Keratinocyte (primary cell): ENCODE results near the gene PEPD. TPM values are rescaled to one million over a fixed set of nuclear protein-coding genes. Genes with fewer than 3 reads are reported as not detected.

Experiments used
- DNase-seq: peaks from one replicate; pipeline ENCODE4 v3.0.0-alpha.2; 2011; ENCODE audit warnings: low read depth, missing footprints, low spot score
- FAIRE-seq: peaks from 2 replicates; lab custom pipeline; 2011; peaks lifted over from hg19 to GRCh38; lab: Jason Lieb, UNC
- H2AFZ ChIP-seq: 2 replicates; pipeline ENCODE4 v1.6.0; 2012; ENCODE audit warnings: low read length, control low read depth, inconsistent platforms; ENCODE audit not compliant: control insufficient read depth
- H3K27ac ChIP-seq: 2 replicates; pipeline ENCODE4 v1.5.1; 2011; ENCODE audit warnings: low read length; ENCODE audit not compliant: control insufficient read depth, insufficient read depth
- H3K27me3 ChIP-seq: 3 replicates; pipeline ENCODE4 v1.6.0; 2011; ENCODE audit warnings: low read length; ENCODE audit not compliant: control insufficient read depth, insufficient read depth; ENCODE audit errors: extremely low read depth
- H3K36me3 ChIP-seq, 2 experiments: 2 replicates in 1 of 2; 3 replicates in 1 of 2; pipeline ENCODE4 v1.5.1; 2011; ENCODE audit warnings: low read length in 2 of 2, mild to moderate bottlenecking in 1 of 2; ENCODE audit not compliant: control insufficient read depth in 2 of 2, insufficient read depth in 2 of 2; ENCODE audit errors: extremely low read depth in 1 of 2
- H3K4me1 ChIP-seq: 3 replicates; pipeline ENCODE4 v1.5.1; 2011; ENCODE audit warnings: low read length; ENCODE audit not compliant: control insufficient read depth, insufficient read depth; ENCODE audit errors: extremely low read depth
- H3K4me2 ChIP-seq: 3 replicates; pipeline ENCODE4 v1.6.0; 2011; ENCODE audit warnings: low read depth, low read length; ENCODE audit not compliant: control insufficient read depth, insufficient read depth; ENCODE audit errors: extremely low read depth
- H3K4me3 ChIP-seq, 3 experiments: fragments of 200-600 bp in 1 of 3; sonication (generic) in 1 of 3; 2 replicates in 2 of 3; 3 replicates in 1 of 3; pipeline ENCODE4 v1.5.1; 2011 to 2016; ENCODE audit warnings: low read length in 3 of 3, mild to moderate bottlenecking in 3 of 3, control low read depth in 2 of 3, inconsistent platforms in 1 of 3, low read depth in 1 of 3, mixed read lengths in 1 of 3, mixed run types in 1 of 3, moderate library complexity in 1 of 3; ENCODE audit not compliant: control insufficient read depth in 2 of 3, insufficient read depth in 2 of 3; ENCODE audit errors: extremely low read depth in 1 of 3
- H3K79me2 ChIP-seq: 2 replicates; pipeline ENCODE4 v1.6.0; 2012; ENCODE audit warnings: low read length; ENCODE audit not compliant: control insufficient read depth, insufficient read depth
- H3K9ac ChIP-seq: 3 replicates; pipeline ENCODE4 v1.6.0; 2011; ENCODE audit warnings: low read length; ENCODE audit not compliant: control insufficient read depth, insufficient read depth; ENCODE audit errors: extremely low read depth
- H3K9me1 ChIP-seq: 3 replicates; pipeline ENCODE4 v1.6.0; 2011; ENCODE audit warnings: low read length; ENCODE audit not compliant: control insufficient read depth, insufficient read depth; ENCODE audit errors: extremely low read depth
- H3K9me3 ChIP-seq: 2 replicates; pipeline ENCODE4 v1.5.1; 2012; ENCODE audit warnings: low read depth, low read length; ENCODE audit not compliant: control insufficient read depth
- H4K20me1 ChIP-seq: 3 replicates; pipeline ENCODE4 v1.6.0; 2011; ENCODE audit warnings: low read length; ENCODE audit not compliant: control insufficient read depth, insufficient read depth; ENCODE audit errors: extremely low read depth
- CTCF ChIP-seq, 3 experiments: IDR thresholded peaks in 1 of 3; conservative IDR thresholded peaks in 1 of 3; optimal IDR thresholded peaks in 1 of 3; 2 replicates in 2 of 3; 3 replicates in 1 of 3; pipeline versions ENCODE3 to v1.5.1; 2011; ENCODE audit warnings: low read length in 3 of 3, mild to moderate bottlenecking in 3 of 3, moderate library complexity in 2 of 3, control low read depth in 1 of 3, inconsistent platforms in 1 of 3; ENCODE audit not compliant: insufficient read depth in 2 of 3; ENCODE audit errors: extremely low read depth in 1 of 3
- EZH2 ChIP-seq: IDR thresholded peaks from one replicate; pipeline ENCODE4 v1.6.1; 2012; ENCODE audit warnings: inconsistent platforms, mild to moderate bottlenecking, low read length, moderate library complexity
- dilution Hi-C: fragments of 300-500 bp; cut with MboI; formaldehyde crosslinking; loops from one replicate; pipeline ENCODE4 v1.7.0; 2020; ENCODE audit warnings: low sequenced_read_pairs; ENCODE audit not compliant: extremely low pct_ligation_motif_present
- polyA plus RNA-seq, 5 experiments: library from polyadenylated mRNA; depleted of rRNA in 3 of 5; stranded (reverse) in 3 of 5; stranded (forward) in 1 of 5; unstranded in 1 of 5; fragments of >200 nt; gene quantifications; 1 replicate in 1 of 5; 2 replicates in 3 of 5; 3 replicates in 1 of 5; pipeline versions ENCODE4 v1.2.1 to v1.2.3, GENCODE V29; 2011 to 2012; ENCODE audit warnings: missing spikeins in 2 of 5, low read depth in 1 of 5, low replicate concordance in 1 of 5

Gene PEPD
- polyA plus RNA-seq, 1 donor (not counting 4 experiments of a cell fraction or from before 2014, with no cell fraction given): 36.9 TPM

GRCh38 chr19:33416307-33417215 is 105.0 kb downstream of the PEPD start:
- Histone ChIP-seq H3K4me2 (peak overlapping the region; percentile 47), H3K9ac (no peak overlapping the region), H3K9me1 (no peaks in the 10 kb centered on the region), H3K36me3 (no peaks in the 10 kb centered on the region), H3K9me3 (no peaks in the 10 kb centered on the region), H2AFZ (peak overlapping the region; percentile 17), H3K27ac (no peak overlapping the region), H3K4me1 (peaks cover 2% of the 10 kb centered on the region), H4K20me1 (no peaks in the 10 kb centered on the region), H3K79me2 (no peaks in the 10 kb centered on the region), H3K4me3 (peak overlapping the region in 1 of 3 experiments; percentile 25), H3K27me3 (no peaks in the 10 kb centered on the region)
- peak; percentile 49 for DNase-seq
- dilution Hi-C loops: no loop called here
- FAIRE-seq: peak; percentile 29
- TF ChIP-seq CTCF (optimal IDR thresholded peaks at IDR 0.05 in 1 of 3, IDR thresholded peaks at IDR 0.05 in 1 of 3, conservative IDR thresholded peaks at IDR 0.05 in 1 of 3; ENCODE audit: extremely low read depth in 1 of 3, insufficient read depth in 2 of 3, low read length in 3 of 3): peak; percentile 79 to 89 (median 83)
- no peak for TF ChIP-seq EZH2

DNA sequence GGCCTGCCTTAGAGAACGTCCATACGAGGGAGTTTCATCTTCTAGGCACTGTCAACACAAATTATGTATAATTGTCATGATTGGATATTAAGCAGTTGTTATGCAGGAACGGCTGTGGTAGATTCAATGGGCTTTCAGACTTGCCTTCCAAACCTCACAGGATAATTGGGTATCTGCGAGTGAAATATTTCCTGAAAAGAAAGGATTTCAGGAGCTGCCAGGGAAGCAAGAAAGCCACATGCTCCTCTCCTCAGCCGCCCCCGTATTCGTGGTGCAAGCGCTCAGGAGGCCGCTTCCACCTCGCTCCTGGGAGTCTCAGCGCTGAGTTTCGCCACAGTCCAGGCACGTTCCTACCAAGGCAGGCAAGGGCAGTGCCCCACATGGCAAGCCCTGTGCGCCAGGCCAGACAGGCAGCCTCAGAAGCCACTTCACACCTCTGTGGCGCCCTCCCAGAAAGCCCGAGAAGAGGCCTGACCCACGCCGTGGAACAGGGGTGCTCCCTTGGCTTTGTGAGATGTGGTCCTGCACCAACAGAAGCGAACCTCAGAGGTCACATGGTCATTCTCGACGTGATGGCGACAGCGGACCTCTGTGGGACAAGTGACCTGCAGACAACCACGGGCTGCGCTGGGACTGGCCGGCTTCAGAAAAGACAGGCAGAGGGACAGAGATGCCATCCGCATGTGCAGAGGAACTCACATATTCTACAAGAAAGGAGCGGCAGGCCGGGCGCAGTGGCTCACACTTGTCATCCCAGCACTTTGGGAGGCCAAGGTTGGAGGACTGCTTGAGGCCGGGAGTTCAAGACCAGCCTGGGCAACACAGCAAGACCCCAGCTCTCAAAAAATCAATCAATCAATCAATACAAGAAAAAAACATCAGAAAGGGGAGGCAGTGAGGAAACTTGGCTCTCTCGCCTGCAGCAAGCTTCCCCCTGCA is 106.7 kb downstream of the PEPD start:
- no peak overlapping the region for H3K4me3 ChIP-seq
- H3K9ac ChIP-seq: no peak overlapping the region
- H3K9me3 ChIP-seq: no peaks in the 10 kb centered on the region
- no peaks in the 10 kb centered on the region for H3K36me3 ChIP-seq
- TF ChIP-seq EZH2: no peak
- no peak for TF ChIP-seq CTCF (optimal IDR thresholded peaks at IDR 0.05 in 1 of 3, IDR thresholded peaks at IDR 0.05 in 1 of 3, conservative IDR thresholded peaks at IDR 0.05 in 1 of 3; ENCODE audit: extremely low read depth in 1 of 3, insufficient read depth in 2 of 3, low read length in 3 of 3)
- no peaks in the 10 kb centered on the region for H3K9me1 ChIP-seq
- no peaks in the 10 kb centered on the region for H3K79me2 ChIP-seq
- H3K27me3 ChIP-seq: no peaks in the 10 kb centered on the region
- H3K4me1 ChIP-seq: peaks cover 2% of the 10 kb centered on the region
- FAIRE-seq (no peak), DNase-seq (no peak)
- H3K4me2 ChIP-seq: no peak overlapping the region
- dilution Hi-C loops: no loop called here
- H3K27ac ChIP-seq: no peak overlapping the region
- no peak overlapping the region for H2AFZ ChIP-seq
- H4K20me1 ChIP-seq: no peaks in the 10 kb centered on the region
